ENCODE measurements around the gene ST3GAL3. TPM values are rescaled to one million over a fixed set of nuclear protein-coding genes. Genes with fewer than 3 reads are reported as not detected.

ST3GAL3 gene
- total RNA-seq, 3 donors from 2014 or later = 14.0 to 23.0 (median 19.7) TPM

DNA sequence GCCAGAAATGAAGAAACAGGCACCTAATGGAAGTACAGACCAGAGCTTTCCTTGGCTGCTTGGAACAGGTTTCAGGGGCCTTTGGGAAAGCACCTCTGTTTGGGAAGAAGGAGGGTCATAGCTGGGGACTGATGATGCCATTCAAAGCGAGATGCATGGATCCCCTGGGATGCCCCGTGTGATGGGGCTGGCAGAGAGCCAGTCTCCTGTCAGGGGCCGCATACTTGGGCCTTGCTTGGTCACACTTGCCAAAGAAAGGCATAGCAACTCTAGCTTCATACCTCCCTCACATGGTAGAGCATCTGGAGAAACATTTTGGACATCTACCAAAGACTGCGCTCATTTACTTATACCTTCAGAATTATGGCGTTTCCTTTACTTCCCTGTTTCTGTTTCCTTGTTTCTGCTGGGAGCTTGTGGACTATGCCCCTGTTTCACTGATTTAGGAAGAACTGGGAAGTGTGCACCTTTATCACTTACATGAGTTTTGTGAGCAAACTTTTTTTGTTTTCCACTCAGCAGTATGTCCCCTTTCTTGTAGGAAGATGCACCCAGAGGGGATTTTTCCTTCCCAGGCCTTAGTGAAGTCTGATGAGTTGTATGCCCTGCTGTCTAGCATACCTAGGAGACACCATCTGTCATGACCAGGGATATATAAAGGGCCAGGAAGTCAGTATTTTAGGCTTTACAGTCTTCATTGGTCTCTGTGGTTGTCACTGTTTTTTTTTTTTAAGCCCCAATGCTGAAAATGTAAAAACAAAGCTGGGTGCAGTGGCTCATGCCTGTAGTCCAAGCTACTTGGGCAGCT lies 19.8 kb upstream of the ST3GAL3 start:
- H3K36me3 ChIP-seq = peaks cover 25% of the 10 kb centered on the region
- no peak overlapping the region for H3K27ac ChIP-seq
- TF ChIP-seq CTCF (IDR thresholded peaks at IDR 0.05) (no peak), POLR2AphosphoS5 (IDR thresholded peaks at IDR 0.05) (no peak), POLR2A (IDR thresholded peaks at IDR 0.05) (no peak)
- intact Hi-C loops (cut with DNase I; ENCODE audit: low total_unique reads) = no loop called here
- H3K27me3 ChIP-seq = no peaks in the 10 kb centered on the region
- H3K4me3 ChIP-seq = no peak overlapping the region
- DNase-seq (ENCODE audit: low spot score in 2 of 2) = no peak
- no peaks in the 10 kb centered on the region for H3K9me3 ChIP-seq
- H3K4me1 ChIP-seq = no peaks in the 10 kb centered on the region

- TF ChIP-seq POLR2AphosphoS5 (IDR thresholded peaks at IDR 0.05) = no peak
- TF ChIP-seq POLR2A (IDR thresholded peaks at IDR 0.05) = no peak
- no peak for TF ChIP-seq CTCF (IDR thresholded peaks at IDR 0.05)
- no peaks in the 10 kb centered on the region for H3K4me1 ChIP-seq
- no peak overlapping the region for H3K4me3 ChIP-seq
- peak overlapping the region in 1 of 2 donors; percentile 19 for H3K27ac ChIP-seq
- H3K36me3 ChIP-seq = peaks cover 25% of the 10 kb centered on the region
- DNase-seq (ENCODE audit: low spot score in 2 of 2) = no peak
- intact Hi-C loops (cut with DNase I; ENCODE audit: low total_unique reads) = no loop called here
- H3K27me3 ChIP-seq = no peaks in the 10 kb centered on the region
- H3K9me3 ChIP-seq = no peaks in the 10 kb centered on the region
Measured at GRCh38 chr1:43688109-43688387, 19.3 kb upstream of the ST3GAL3 start.

- no peak for DNase-seq (ENCODE audit: low spot score in 2 of 2)
- H3K36me3 ChIP-seq = peaks cover 27% of the 10 kb centered on the region
- no peaks in the 10 kb centered on the region for H3K27me3 ChIP-seq
- H3K9me3 ChIP-seq = no peaks in the 10 kb centered on the region
- intact Hi-C loops (cut with DNase I; ENCODE audit: low total_unique reads) = no loop called here
- TF ChIP-seq POLR2AphosphoS5 (IDR thresholded peaks at IDR 0.05) = no peak
- TF ChIP-seq CTCF (IDR thresholded peaks at IDR 0.05) = no peak
- TF ChIP-seq POLR2A (IDR thresholded peaks at IDR 0.05) = no peak
- H3K4me1 ChIP-seq = no peaks in the 10 kb centered on the region
- no peak overlapping the region for H3K4me3 ChIP-seq
- H3K27ac ChIP-seq = peak overlapping the region in 1 of 2 donors; percentile 19
Measured at GRCh38 chr1:43688594-43689000, 18.7 kb upstream of the ST3GAL3 start.

GRCh38 chr1:43689289-43689688 lies 18.0 kb upstream of the ST3GAL3 start:
- intact Hi-C loops (cut with DNase I; ENCODE audit: low total_unique reads) = no loop called here
- Histone ChIP-seq H3K27ac (peak overlapping the region in 1 of 2 donors; percentile 19), H3K4me1 (no peaks in the 10 kb centered on the region), H3K27me3 (no peaks in the 10 kb centered on the region), H3K9me3 (no peaks in the 10 kb centered on the region), H3K36me3 (peaks cover 27% of the 10 kb centered on the region), H3K4me3 (no peak overlapping the region)
- no peak for DNase-seq (ENCODE audit: low spot score in 2 of 2)
- TF ChIP-seq CTCF (IDR thresholded peaks at IDR 0.05) (no peak), POLR2AphosphoS5 (IDR thresholded peaks at IDR 0.05) (no peak), POLR2A (IDR thresholded peaks at IDR 0.05) (no peak)

DNA sequence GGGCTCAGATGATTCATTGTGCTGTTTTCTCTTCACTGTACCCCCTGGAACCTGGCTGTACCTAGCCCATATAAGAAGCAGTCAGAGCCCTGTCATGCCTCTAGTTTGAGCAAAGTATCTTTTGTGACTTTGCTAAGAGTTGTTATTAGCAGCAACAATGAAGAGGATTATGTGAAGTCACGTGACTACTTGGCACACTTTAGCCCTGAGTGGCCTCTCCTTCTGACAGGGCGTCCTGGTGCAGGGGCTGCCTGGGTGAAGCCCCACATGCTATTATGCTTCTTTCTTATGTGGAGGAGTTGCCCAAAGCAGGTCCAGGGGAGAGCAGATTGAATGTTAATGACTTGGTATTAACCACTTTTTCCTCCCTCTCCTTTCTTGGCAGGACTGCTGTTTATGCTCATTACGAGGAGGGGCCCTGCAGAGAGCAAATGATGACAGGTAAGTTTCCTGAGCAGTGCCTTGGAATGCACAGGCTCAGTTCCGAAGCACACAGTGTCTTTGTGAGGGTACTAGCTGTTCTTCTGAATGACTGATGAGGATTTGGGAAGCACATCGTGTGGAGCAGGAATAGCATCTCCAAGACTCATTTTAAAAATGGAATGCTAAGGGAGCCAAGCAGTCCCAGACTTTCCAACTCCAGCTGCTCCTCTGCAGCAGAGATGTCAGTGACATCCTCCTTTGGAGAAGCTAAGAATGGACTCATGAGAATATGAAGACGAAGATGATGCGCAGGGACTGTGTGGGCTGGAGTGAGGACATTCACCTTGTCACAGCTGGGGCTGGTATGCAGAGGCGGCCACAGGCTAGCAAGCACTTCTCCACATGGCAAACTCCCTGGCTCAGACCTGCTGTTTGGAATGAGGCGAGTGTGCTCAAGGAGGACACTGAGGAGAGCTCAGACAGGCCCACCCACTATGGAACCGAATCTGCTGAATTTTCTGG lies 15.2 kb upstream of the ST3GAL3 start:
- Histone ChIP-seq H3K27ac (no peak overlapping the region), H3K36me3 (peaks cover 44% of the 10 kb centered on the region), H3K9me3 (no peaks in the 10 kb centered on the region), H3K4me3 (no peak overlapping the region), H3K27me3 (no peaks in the 10 kb centered on the region), H3K4me1 (no peaks in the 10 kb centered on the region)
- TF ChIP-seq POLR2AphosphoS5 (IDR thresholded peaks at IDR 0.05) (no peak), CTCF (IDR thresholded peaks at IDR 0.05) (no peak), POLR2A (IDR thresholded peaks at IDR 0.05) (no peak)
- no peak for DNase-seq (ENCODE audit: low spot score in 2 of 2)
- intact Hi-C loops (cut with DNase I; ENCODE audit: low total_unique reads) = no loop called here

All from breast epithelium (tissue), 4 donors.